SK-N-SH (cell line): Measurements from ENCODE around the gene KCNN1. TPM values are rescaled to one million over a fixed set of nuclear protein-coding genes. Genes with fewer than 3 reads are reported as not detected.

Experiments
- CTCF ChIA-PET: fragments of 300-600, 350-600 bp; formaldehyde crosslinking; extraction: SDS; loops from one replicate; lab custom pipeline; 2021; lab: Yijun Ruan, JAX
- POLR2A ChIA-PET: fragments of 350-600 bp; sonication (Branson Sonifier 250); formaldehyde crosslinking; extraction: SDS; loops from one replicate; lab custom pipeline; 2020; ENCODE audit warnings: antibody characterized with exemption, inconsistent platforms; lab: Yijun Ruan, JAX
- DNase-seq: peaks from one replicate; pipeline ENCODE4 v3.0.0; 2012
- H2AFZ ChIP-seq: fragments of 200-600 bp; sonication (generic); 2 replicates; pipeline ENCODE4 v1.8.1; 2016; ENCODE audit warnings: antibody characterized with exemption, mild to moderate bottlenecking, low read depth
- H3F3A ChIP-seq: fragments of 200-600 bp; sonication (generic); replicated peaks from 2 replicates; pipeline ENCODE3; 2016; ENCODE audit warnings: antibody characterized with exemption, mild to moderate bottlenecking; ENCODE audit not compliant: insufficient read depth
- H3K27ac ChIP-seq, 2 experiments: fragments of 200-500 bp in 1 of 2; fragments of 200-600 bp in 1 of 2; sonication (Bioruptor generic) in 1 of 2; sonication (generic), shearing (Covaris generic) in 1 of 2; 2 replicates each; pipeline versions ENCODE4 v1.5.1 to v1.6.1; 2014 to 2016; ENCODE audit warnings: low read depth in 2 of 2, inconsistent platforms in 1 of 2, low read length in 1 of 2, mild to moderate bottlenecking in 1 of 2, mixed read lengths in 1 of 2
- H3K27me3 ChIP-seq: fragments of 200-600 bp; sonication (generic), shearing (Covaris generic); 2 replicates; pipeline ENCODE4 v1.6.1; 2016; ENCODE audit warnings: mixed run types; ENCODE audit not compliant: insufficient read depth
- H3K36me3 ChIP-seq, 2 experiments: fragments of 200-500 bp in 1 of 2; fragments of 200-600 bp in 1 of 2; sonication (Bioruptor generic) in 1 of 2; sonication (generic) in 1 of 2; replicated peaks in 1 of 2; 2 replicates each; pipeline versions ENCODE3 to v1.5.1; 2014 to 2016; ENCODE audit warnings: low read length in 1 of 2, mild to moderate bottlenecking in 1 of 2; ENCODE audit not compliant: insufficient read depth in 2 of 2, control insufficient read depth in 1 of 2
- H3K4me1 ChIP-seq, 2 experiments: fragments of 200-500 bp in 1 of 2; fragments of 200-600 bp in 1 of 2; sonication (Bioruptor generic) in 1 of 2; sonication (generic), shearing (Covaris generic) in 1 of 2; 2 replicates each; pipeline versions ENCODE4 v1.5.1 to v1.6.1; 2014 to 2016; ENCODE audit warnings: low read depth in 1 of 2, low read length in 1 of 2, mixed run types in 1 of 2; ENCODE audit not compliant: insufficient read depth in 2 of 2, control insufficient read depth in 1 of 2
- H3K4me2 ChIP-seq: fragments of 200-600 bp; sonication (generic), shearing (Covaris generic); 2 replicates; pipeline ENCODE4 v1.6.1; 2017; ENCODE audit warnings: mixed run types
- H3K4me3 ChIP-seq, 2 experiments: fragments of 200-500 bp in 1 of 2; fragments of 200-600 bp in 1 of 2; sonication (Bioruptor generic) in 1 of 2; sonication (generic), shearing (Covaris generic) in 1 of 2; 2 replicates each; pipeline versions ENCODE4 v1.5.1 to v1.8.1; 2014 to 2016; ENCODE audit warnings: low read depth in 2 of 2, inconsistent platforms in 1 of 2, low read length in 1 of 2, mild to moderate bottlenecking in 1 of 2, mixed read lengths in 1 of 2, moderate library complexity in 1 of 2
- H3K79me2 ChIP-seq: fragments of 200-600 bp; sonication (generic); 2 replicates; pipeline ENCODE4 v1.8.1; 2017; ENCODE audit warnings: mild to moderate bottlenecking; ENCODE audit not compliant: insufficient read depth
- H3K9ac ChIP-seq: fragments of 200-600 bp; sonication (generic); 2 replicates; pipeline ENCODE4 v1.6.1; 2017; ENCODE audit warnings: mixed run types
- H3K9me2 ChIP-seq: fragments of 200-600 bp; sonication (generic); 2 replicates; pipeline ENCODE4 v1.6.1; 2017; ENCODE audit warnings: mixed run types
- H3K9me3 ChIP-seq: fragments of 200-600 bp; sonication (generic); 2 replicates; pipeline ENCODE4 v1.6.1; 2017; ENCODE audit warnings: mixed run types, mild to moderate bottlenecking, moderate library complexity
- H4K20me1 ChIP-seq: fragments of 200-600 bp; sonication (generic); 2 replicates; pipeline ENCODE4 v1.6.1; 2017; ENCODE audit warnings: mild to moderate bottlenecking, mixed run types; ENCODE audit not compliant: insufficient read depth
- CHD2 ChIP-seq: fragments of 150-350 bp; IDR thresholded peaks from 2 replicates; pipeline ENCODE4 v1.6.1; 2018; ENCODE audit warnings: low read length; ENCODE audit not compliant: partially characterized antibody
- NRF1 ChIP-seq: IDR thresholded peaks from 2 replicates; pipeline ENCODE4 v1.6.1; 2012; ENCODE audit warnings: low read depth, mild to moderate bottlenecking, low read length
- RCOR1 ChIP-seq: fragments of 150-350 bp; IDR thresholded peaks from 2 replicates; pipeline ENCODE4 v1.6.1; 2017; ENCODE audit warnings: antibody characterized with exemption, low read length
- TCF12 ChIP-seq: IDR thresholded peaks from 2 replicates; pipeline ENCODE4 v1.4.0; 2012
- whole genome bisulfite sequencing: methylation state at CpG from one replicate; pipeline ENCODE4 v1.1.6; 2017; ENCODE audit warnings: low lambda C conversion rate; 5-methylcytosine and 5-hydroxymethylcytosine counted together
- polyA plus RNA-seq, 3 experiments: library from polyadenylated mRNA; depleted of rRNA; stranded (reverse); fragments of >200 nt; gene quantifications; 2 replicates each; pipeline ENCODE4 v1.2.3, GENCODE V29; 2012
- TF ChIP-seq, protein P1 (sequence below): fragments of 200-600 bp; sonication (generic); IDR thresholded peaks from 2 replicates; pipeline ENCODE4 v1.6.1; 2017; ENCODE audit warnings: antibody characterized with exemption, mild to moderate bottlenecking, moderate library complexity
- TF ChIP-seq, protein P2 (sequence below): IDR thresholded peaks from 2 replicates; pipeline ENCODE4 v1.4.0; 2012; ENCODE audit warnings: low read depth, borderline replicate concordance
- TF ChIP-seq, protein P3 (sequence below): IDR thresholded peaks from 2 replicates; pipeline ENCODE4 v1.6.1; 2012; ENCODE audit warnings: mild to moderate bottlenecking, low read depth, low read length, moderate library complexity
- TF ChIP-seq, protein P4 (sequence below): IDR thresholded peaks from 2 replicates; pipeline ENCODE4 v1.4.0; 2012; ENCODE audit warnings: low read depth

Gene KCNN1
- polyA plus RNA-seq, 1 of the 3 experiments (the other 2 are of a cell fraction) = 3.6 TPM

DNA sequence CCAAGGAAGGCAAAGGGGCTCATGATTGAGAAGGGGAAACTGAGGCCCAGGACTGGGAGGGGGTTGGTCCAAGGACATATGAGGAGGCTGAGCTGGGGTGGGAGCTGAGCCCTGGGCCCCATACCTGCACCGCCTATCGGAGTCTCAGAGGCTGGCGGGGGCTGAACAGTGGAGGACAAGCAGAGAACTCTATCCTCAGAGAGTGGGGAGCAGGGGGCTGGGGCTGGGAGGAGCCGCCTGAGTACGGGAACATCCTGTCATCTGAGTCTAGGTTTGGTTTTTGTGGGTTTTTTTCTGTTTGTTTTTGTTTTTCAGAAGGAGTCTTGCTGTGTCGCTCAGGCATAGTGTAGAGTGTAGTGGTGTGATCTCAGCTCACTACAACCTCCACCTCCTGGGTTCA is 47.3 kb downstream of the KCNN1 start:
- H3K4me2 ChIP-seq = no peak overlapping the region
- no peak overlapping the region for H3K27ac ChIP-seq
- H3K27me3 ChIP-seq = no peaks in the 10 kb centered on the region
- no peak overlapping the region for H2AFZ ChIP-seq
- no peaks in the 10 kb centered on the region for H4K20me1 ChIP-seq
- peaks cover 0 to 2% of the 10 kb centered on the region in 2 experiments; a peak in 1 of 4 replicates for H3K4me1 ChIP-seq
- H3K9me3 ChIP-seq = no peaks in the 10 kb centered on the region
- H3K79me2 ChIP-seq = no peaks in the 10 kb centered on the region
- POLR2A ChIA-PET = no interaction called here
- no peak for TF ChIP-seq RCOR1
- TF ChIP-seq NRF1 = no peak
- no peak for TF ChIP-seq TCF12
- TF ChIP-seq, protein P1, sequence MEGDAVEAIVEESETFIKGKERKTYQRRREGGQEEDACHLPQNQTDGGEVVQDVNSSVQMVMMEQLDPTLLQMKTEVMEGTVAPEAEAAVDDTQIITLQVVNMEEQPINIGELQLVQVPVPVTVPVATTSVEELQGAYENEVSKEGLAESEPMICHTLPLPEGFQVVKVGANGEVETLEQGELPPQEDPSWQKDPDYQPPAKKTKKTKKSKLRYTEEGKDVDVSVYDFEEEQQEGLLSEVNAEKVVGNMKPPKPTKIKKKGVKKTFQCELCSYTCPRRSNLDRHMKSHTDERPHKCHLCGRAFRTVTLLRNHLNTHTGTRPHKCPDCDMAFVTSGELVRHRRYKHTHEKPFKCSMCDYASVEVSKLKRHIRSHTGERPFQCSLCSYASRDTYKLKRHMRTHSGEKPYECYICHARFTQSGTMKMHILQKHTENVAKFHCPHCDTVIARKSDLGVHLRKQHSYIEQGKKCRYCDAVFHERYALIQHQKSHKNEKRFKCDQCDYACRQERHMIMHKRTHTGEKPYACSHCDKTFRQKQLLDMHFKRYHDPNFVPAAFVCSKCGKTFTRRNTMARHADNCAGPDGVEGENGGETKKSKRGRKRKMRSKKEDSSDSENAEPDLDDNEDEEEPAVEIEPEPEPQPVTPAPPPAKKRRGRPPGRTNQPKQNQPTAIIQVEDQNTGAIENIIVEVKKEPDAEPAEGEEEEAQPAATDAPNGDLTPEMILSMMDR = no peak
- TF ChIP-seq, protein P2, sequence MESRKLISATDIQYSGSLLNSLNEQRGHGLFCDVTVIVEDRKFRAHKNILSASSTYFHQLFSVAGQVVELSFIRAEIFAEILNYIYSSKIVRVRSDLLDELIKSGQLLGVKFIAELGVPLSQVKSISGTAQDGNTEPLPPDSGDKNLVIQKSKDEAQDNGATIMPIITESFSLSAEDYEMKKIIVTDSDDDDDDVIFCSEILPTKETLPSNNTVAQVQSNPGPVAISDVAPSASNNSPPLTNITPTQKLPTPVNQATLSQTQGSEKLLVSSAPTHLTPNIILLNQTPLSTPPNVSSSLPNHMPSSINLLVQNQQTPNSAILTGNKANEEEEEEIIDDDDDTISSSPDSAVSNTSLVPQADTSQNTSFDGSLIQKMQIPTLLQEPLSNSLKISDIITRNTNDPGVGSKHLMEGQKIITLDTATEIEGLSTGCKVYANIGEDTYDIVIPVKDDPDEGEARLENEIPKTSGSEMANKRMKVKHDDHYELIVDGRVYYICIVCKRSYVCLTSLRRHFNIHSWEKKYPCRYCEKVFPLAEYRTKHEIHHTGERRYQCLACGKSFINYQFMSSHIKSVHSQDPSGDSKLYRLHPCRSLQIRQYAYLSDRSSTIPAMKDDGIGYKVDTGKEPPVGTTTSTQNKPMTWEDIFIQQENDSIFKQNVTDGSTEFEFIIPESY = no peak
- TF ChIP-seq, protein P3, sequence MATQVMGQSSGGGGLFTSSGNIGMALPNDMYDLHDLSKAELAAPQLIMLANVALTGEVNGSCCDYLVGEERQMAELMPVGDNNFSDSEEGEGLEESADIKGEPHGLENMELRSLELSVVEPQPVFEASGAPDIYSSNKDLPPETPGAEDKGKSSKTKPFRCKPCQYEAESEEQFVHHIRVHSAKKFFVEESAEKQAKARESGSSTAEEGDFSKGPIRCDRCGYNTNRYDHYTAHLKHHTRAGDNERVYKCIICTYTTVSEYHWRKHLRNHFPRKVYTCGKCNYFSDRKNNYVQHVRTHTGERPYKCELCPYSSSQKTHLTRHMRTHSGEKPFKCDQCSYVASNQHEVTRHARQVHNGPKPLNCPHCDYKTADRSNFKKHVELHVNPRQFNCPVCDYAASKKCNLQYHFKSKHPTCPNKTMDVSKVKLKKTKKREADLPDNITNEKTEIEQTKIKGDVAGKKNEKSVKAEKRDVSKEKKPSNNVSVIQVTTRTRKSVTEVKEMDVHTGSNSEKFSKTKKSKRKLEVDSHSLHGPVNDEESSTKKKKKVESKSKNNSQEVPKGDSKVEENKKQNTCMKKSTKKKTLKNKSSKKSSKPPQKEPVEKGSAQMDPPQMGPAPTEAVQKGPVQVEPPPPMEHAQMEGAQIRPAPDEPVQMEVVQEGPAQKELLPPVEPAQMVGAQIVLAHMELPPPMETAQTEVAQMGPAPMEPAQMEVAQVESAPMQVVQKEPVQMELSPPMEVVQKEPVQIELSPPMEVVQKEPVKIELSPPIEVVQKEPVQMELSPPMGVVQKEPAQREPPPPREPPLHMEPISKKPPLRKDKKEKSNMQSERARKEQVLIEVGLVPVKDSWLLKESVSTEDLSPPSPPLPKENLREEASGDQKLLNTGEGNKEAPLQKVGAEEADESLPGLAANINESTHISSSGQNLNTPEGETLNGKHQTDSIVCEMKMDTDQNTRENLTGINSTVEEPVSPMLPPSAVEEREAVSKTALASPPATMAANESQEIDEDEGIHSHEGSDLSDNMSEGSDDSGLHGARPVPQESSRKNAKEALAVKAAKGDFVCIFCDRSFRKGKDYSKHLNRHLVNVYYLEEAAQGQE = no peak
- TF ChIP-seq, protein P4, sequence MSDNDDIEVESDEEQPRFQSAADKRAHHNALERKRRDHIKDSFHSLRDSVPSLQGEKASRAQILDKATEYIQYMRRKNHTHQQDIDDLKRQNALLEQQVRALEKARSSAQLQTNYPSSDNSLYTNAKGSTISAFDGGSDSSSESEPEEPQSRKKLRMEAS = no peak
- TF ChIP-seq CHD2 = no peak
- TF ChIP-seq, all 33 proteins: peak for 0
- 94% methylated on average over 6 of the region's 6 CpGs for WGBS
- H3K9me2 ChIP-seq = no peaks in the 10 kb centered on the region
- DNase-seq = no peak
- H3F3A ChIP-seq = peaks cover 9% of the 10 kb centered on the region
- peaks cover 0 to 15% of the 10 kb centered on the region in 2 experiments for H3K36me3 ChIP-seq
- no peak overlapping the region for H3K9ac ChIP-seq
- no peak overlapping the region for H3K4me3 ChIP-seq
- CTCF ChIA-PET = interaction anchor here (1.1 to 2.1 kb wide), 2 partner anchors 76 to 238 kb away, joined by 5 read pairs; no protein-coding TSS in a partner anchor
